Fibroblast of the conjunctiva (primary cell): Measurements from ENCODE around the gene KLHL33.
A peak's percentile ranks its signal among the peaks of the same experiment; 100 is the strongest.
"Not testable (repeated sequence)": the region's sequence is repeated elsewhere in the genome, so short reads cannot be mapped to it uniquely, and the experiment has no call there.

ENCODE experiments used
- DNase-seq: peaks from one replicate; pipeline ENCODE4 v3.0.0-alpha.2; 2010; ENCODE audit warnings: low read depth

KLHL33 gene

DNA sequence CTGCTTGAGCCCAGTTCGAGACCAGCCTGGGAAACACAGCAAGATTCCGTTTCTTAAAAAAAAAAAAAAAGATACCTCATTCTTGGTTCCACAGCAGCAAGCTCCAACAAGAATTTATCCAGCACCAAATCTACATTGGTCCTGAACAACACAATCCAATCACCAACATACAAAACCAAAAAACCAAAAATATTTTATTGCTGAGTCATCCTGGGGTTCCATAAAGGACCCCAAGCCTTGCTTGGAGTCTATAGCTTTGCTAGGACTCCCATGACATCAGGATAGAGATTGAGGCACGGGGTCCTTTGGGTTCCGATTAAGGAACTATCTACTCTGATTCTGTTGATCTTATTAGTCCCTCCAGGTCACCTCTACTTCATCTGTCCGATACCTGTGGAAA is 10.9 kb upstream of the KLHL33 start:
- no peak for DNase-seq

DNA sequence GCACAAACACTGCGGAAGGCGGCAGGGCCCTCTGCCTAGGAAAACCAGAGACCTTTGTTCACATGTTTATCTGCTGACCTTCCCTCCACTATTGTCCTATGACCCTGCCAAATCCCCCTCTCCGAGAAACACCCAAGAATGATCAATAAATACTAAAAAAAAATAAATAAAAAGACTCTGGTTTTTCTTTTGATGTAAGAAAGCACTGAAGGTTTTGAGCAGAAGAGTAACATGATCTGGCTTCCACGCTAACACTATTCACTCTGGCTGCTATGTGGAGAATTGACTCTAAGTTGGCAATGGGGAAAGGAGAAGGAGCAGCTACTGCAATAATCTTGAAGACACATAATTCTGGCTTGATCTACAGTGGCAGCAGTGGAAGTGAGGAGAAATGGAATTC is 7.7 kb upstream of the KLHL33 start:
- DNase-seq, result not testable (repeated sequence)

GRCh38 chr14:20441461-20441860 is 5.5 kb upstream of the KLHL33 start:
- no peak for DNase-seq

- DNase-seq, result no peak
Observed at GRCh38 chr14:20440882-20441281, 4.9 kb upstream of the KLHL33 start.

- no peak for DNase-seq
Observed at GRCh38 chr14:20440465-20440864, 4.5 kb upstream of the KLHL33 start.

- DNase-seq, result no peak
Observed at GRCh38 chr14:20438664-20439063, 2.7 kb upstream of the KLHL33 start.

DNA sequence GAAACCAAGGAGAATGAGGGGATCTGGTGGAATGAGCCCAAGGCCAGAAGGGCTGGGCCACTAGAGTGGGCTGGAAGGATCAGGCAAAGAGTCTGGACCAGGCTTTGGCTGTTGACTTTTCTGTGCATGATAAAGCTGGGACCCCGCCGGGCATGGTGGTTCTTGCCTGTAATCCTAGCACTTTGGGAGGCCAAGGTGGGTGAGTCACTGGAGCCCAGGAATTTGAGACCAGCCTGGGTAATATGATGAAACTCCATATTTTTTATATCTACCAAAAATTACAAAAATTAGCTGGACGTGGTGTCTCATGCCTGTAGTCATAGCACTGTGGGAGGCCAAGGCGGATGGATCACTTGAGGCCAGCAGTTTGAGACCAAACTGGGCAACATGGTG is 393 bp upstream of the KLHL33 start:
- DNase-seq, result peak; percentile 40

DNA sequence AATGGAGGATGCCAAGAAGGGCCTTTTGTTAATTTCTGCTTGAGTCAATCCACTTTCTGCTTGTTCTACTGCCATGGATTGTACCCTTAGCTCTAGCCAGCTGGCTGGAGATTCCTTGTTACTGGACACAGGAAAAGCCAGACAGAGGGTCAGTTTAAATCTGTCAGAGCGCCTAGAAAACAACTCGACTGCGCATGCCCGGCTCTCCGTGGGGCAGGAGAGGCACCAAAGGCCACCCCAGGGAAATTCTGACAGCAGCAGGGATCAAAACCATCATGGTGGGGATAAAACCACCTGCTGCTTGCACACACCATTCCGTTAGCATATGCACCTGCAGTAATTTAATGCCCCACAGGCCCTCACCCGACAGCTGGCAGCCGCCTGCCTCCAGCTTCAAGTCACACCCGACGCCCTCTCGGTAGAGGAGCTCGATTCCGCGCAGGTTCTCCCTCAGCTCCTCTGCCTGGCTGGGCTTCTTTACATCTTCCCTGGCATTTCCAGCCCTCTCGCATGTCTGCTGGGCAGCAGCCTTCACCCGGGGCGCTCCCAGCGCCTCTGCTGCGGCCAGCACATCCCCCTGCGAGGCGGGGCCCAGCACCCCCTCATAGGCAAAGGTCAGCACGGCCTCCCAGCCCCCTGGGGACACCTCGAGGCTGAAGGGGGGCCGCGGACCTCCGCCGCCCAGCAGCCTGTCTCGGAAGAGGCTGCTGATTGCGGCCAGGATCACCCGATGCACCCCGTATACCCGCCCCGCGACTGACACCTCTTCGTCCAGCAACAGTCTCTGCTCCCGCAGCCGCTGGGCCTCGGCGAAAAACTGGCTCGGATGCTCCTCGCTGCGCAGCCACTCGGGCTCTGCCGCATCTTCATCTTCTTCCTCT is 1.0 kb downstream of the KLHL33 start:
- DNase-seq, result no peak

GRCh38 chr14:20429801-20430669 is 5.9 kb downstream of the KLHL33 start:
- no peak for DNase-seq

- no peak for DNase-seq
Observed at GRCh38 chr14:20428802-20429201, 7.2 kb downstream of the KLHL33 start.

DNA sequence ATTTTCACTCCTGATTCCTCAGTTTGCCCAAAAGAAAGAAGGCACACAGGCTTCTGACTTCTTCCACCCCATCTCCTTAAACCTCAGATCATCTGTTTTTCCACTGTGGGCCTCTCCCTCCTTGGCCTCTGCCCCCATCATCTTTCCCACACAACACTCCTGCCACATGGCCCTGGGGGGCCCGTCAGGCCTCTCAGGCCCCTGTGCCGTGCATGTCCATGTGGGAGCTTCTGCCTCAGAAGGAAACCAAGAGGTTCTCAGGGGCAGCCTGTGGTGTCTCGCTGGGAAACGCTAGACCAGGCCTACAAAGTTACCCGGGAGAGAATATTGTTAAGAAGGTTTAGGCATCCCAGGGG is 8.0 kb downstream of the KLHL33 start:
- no peak for DNase-seq

- no peak for DNase-seq
Observed at GRCh38 chr14:20427231-20428009, 8.5 kb downstream of the KLHL33 start.

- DNase-seq, result no peak
Observed at GRCh38 chr14:20424851-20425250, 11.1 kb downstream of the KLHL33 start.

DNA sequence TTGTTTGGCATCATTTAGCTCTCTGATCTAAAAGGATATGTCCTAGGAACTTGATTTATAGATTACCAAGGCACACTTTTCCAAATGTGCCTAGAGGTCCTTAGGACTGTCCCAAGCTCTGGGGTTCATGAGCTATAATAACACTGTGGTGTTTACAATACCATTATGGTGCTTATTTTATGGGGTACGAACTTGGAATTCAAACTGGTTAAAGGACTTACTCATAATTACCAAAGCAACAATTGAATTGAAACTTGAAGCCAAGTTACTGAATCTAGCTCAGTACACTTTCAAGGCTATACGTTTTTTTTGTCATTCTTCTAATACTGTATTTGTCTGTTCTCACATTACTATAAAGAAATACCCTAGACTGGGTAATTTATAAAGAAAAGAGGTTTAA is 13.1 kb downstream of the KLHL33 start:
- DNase-seq, result no peak

- DNase-seq, result no peak
Observed at GRCh38 chr14:20421267-20421666, 14.7 kb downstream of the KLHL33 start.

DNA sequence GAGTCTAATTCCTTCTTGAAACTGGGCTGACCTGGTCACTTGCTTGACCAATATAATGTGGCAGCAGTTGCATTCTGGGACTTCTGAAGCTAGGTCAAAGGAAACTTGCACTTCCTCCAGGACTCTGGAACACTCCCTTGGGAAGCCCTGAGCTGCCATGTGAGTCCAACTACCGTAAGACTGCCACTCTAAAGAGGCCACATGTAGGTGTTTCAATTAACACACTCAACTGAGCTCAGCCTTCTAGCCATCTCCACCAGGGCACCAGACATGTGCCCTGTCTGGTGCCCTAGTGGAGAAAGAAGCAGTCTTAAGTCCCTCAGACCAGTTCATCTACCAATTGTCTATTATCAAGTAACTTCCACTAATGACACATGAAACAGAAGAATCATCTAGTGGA is 16.5 kb downstream of the KLHL33 start:
- DNase-seq, result no peak

- no peak for DNase-seq
Observed at GRCh38 chr14:20418501-20418909, 17.5 kb downstream of the KLHL33 start.

GRCh38 chr14:20417250-20418186 is 18.4 kb downstream of the KLHL33 start:
- no peak for DNase-seq

DNA sequence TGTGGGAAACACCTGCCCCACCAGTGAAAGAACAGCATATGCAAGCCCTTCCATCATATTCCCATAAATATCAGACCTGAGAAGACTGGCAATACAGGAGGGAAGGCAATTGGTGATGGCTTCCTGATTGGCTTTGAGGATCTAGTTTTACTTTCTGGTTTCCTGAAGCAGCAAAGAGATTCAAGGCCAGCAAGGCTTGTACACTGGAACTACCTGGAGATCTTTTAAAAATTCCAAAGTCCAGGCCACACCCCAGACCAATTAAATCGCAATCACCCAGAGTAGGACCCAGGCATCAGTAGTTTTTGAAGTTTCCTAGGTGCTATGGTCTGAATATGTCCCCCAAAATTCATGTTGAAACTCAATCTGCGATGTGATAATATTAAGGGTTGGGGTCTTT is 19.7 kb downstream of the KLHL33 start:
- DNase-seq, result no peak

DNA sequence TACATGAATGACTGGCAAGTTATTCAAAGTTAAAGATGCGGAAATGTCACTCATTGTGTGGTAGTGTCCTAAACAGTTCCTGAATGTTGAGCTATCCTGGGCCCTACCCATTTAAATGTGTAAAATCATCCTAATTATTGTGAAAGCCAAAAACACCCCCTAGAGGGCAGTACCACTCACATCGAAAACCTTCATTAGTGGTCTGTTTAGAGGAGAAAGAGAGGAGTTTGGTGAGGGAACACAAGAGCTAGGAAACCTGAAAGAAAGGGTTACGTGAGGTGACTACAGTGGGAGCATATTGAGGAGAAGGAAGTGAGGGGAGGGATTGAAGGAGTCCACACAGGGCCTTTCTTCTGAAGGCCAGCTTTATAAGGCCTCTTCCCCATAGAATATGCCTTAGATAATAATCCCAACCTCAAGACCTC is 20.2 kb downstream of the KLHL33 start:
- peak; percentile 21 for DNase-seq

- no peak for DNase-seq
Observed at GRCh38 chr14:20413744-20414082, 22.3 kb downstream of the KLHL33 start.
